HEK293T (cell line): ENCODE results near the gene PCDH17.

Source experiments
- ARNT ChIP-seq: fragments of 450-650 bp; IDR thresholded peaks from 2 replicates; pipeline ENCODE4 v1.6.1; 2017; ENCODE audit warnings: mild to moderate bottlenecking
- CTBP1 ChIP-seq: fragments of 450-650 bp; IDR thresholded peaks from 2 replicates; pipeline ENCODE4 v1.6.1; 2016; ENCODE audit warnings: borderline replicate concordance
- FOXM1 ChIP-seq: fragments of 450-650 bp; IDR thresholded peaks from 2 replicates; pipeline ENCODE4 v1.6.1; 2017; ENCODE audit warnings: mild to moderate bottlenecking, borderline replicate concordance
- L3MBTL2 ChIP-seq: fragments of 450-650 bp; conservative IDR thresholded peaks from 2 replicates; pipeline ENCODE4 v1.6.1; 2016; ENCODE audit warnings: mild to moderate bottlenecking
- TARDBP ChIP-seq: fragments of 450-650 bp; IDR thresholded peaks from 2 replicates; pipeline ENCODE4 v1.6.1; 2016

DNA sequence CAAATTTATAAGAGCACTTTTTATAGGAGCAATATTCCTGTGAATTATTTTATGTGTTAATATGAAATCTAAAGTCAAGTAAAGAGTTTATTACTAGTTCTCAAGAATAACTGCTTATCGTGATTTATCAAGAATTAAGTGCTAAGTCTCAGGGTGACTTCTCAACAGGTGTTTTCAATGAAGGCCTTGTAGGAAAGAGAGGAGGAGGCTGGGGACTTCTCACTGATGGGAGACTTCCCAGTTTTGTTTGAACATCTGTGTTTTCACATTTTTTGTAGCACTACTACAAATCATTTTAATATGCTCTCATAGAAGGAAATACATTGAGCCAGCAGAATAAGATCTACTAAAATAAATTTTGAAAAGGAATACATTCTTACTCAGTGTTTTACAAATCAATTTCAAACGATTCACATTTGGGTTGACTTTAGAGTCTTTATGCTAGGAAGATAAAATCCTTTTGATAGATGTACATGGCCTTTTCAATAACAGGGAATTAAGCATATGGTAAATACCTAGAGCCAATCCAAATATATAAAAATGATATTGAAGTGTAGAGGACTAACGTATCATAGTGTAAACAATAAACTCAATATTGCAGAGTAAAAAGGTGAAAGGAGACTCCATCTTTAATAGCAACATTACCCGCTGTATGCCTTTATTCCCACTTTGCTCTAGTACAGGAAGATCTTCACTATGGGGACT lies 6.8 kb downstream of the PCDH17 start:
- TF ChIP-seq TARDBP (no peak), FOXM1 (no peak), CTBP1 (no peak), L3MBTL2 (no peak), ARNT (no peak)
